Neural cell (in vitro differentiated cells): Measurements from ENCODE around the gene SLC50A1. TPM values are rescaled to one million over a fixed set of nuclear protein-coding genes. Genes with fewer than 3 reads are reported as not detected.
"Not testable (repeated sequence)": the region's sequence is repeated elsewhere in the genome, so short reads cannot be mapped to it uniquely, and the experiment has no call there.

Experiments
- H2AFZ ChIP-seq: fragments of 200-600, 300-800 bp; sonication (generic), shearing (Covaris generic); 2 replicates; pipeline ENCODE4 v1.6.0; 2014; ENCODE audit warnings: low read depth, mild to moderate bottlenecking, antibody characterized with exemption, low read length, moderate library complexity
- H3F3A ChIP-seq: fragments of 200-600 bp; shearing (Covaris generic); 2 replicates; pipeline ENCODE4 v1.6.1; 2016; ENCODE audit warnings: mild to moderate bottlenecking, moderate library complexity, mixed read lengths, antibody characterized with exemption, low read length; ENCODE audit not compliant: insufficient read depth, poor library complexity, severe bottlenecking
- H3K27ac ChIP-seq: fragments of 200-600, 300-800 bp; sonication (generic), shearing (Covaris generic); 2 replicates; pipeline ENCODE4 v1.5.1; 2014; ENCODE audit warnings: mild to moderate bottlenecking, low read length, moderate library complexity
- H3K27me3 ChIP-seq: fragments of 300-800, 200-600 bp; sonication (generic), shearing (Covaris generic); 2 replicates; pipeline ENCODE4 v1.6.0; 2014; ENCODE audit warnings: mild to moderate bottlenecking, low read depth, low read length, moderate library complexity; ENCODE audit not compliant: insufficient read depth
- H3K36me3 ChIP-seq: fragments of 300-800, 200-600 bp; sonication (generic), shearing (Covaris generic); 2 replicates; pipeline ENCODE4 v1.5.1; 2014; ENCODE audit warnings: mild to moderate bottlenecking, antibody characterized with exemption, low read length, moderate library complexity; ENCODE audit not compliant: insufficient read depth
- H3K4me2 ChIP-seq: fragments of 300-800, 200-600 bp; sonication (generic), shearing (Covaris generic); 2 replicates; pipeline ENCODE4 v1.6.0; 2014; ENCODE audit warnings: mild to moderate bottlenecking, low read length
- H3K4me3 ChIP-seq: fragments of 300-800, 200-600 bp; sonication (generic), shearing (Covaris generic); 2 replicates; pipeline ENCODE4 v1.5.1; 2014; ENCODE audit warnings: mild to moderate bottlenecking, low read length, moderate library complexity
- H3K79me2 ChIP-seq: fragments of 200-600 bp; shearing (Covaris generic); replicated peaks from 2 replicates; pipeline ENCODE4 v1.6.0; 2014; ENCODE audit warnings: mild to moderate bottlenecking, low read length, moderate library complexity; ENCODE audit not compliant: insufficient read depth
- H3K9ac ChIP-seq: fragments of 300-800, 200-600 bp; sonication (generic), shearing (Covaris generic); 2 replicates; pipeline ENCODE4 v1.6.1; 2016; ENCODE audit warnings: mild to moderate bottlenecking, low read length, mixed read lengths
- H3K9me2 ChIP-seq: fragments of 200-600 bp; shearing (Covaris generic); 2 replicates; pipeline ENCODE4 v1.6.1; 2016; ENCODE audit warnings: mild to moderate bottlenecking, low read length, mixed read lengths; ENCODE audit not compliant: insufficient read depth
- H3K9me3 ChIP-seq: fragments of 200-600, 300-800 bp; sonication (generic), shearing (Covaris generic); 2 replicates; pipeline ENCODE4 v1.6.1; 2016; ENCODE audit warnings: mild to moderate bottlenecking, mixed run types, low read length, moderate library complexity, mixed read lengths
- H4K20me1 ChIP-seq: fragments of 200-600 bp; shearing (Covaris generic); 2 replicates; pipeline ENCODE4 v1.6.1; 2016; ENCODE audit warnings: mild to moderate bottlenecking, mixed run types; ENCODE audit not compliant: insufficient read depth
- EP300 ChIP-seq: fragments of 450-650 bp; conservative IDR thresholded peaks from 2 replicates; pipeline ENCODE4 v1.6.1; 2014; ENCODE audit warnings: antibody characterized with exemption, mild to moderate bottlenecking, moderate library complexity; ENCODE audit not compliant: poor library complexity, severe bottlenecking
- EZH2 ChIP-seq: fragments of 200-600, 300-800 bp; shearing (Covaris generic), sonication (generic); IDR thresholded peaks from 2 replicates; pipeline ENCODE4 v1.6.1; 2014; ENCODE audit warnings: antibody characterized with exemption, low read length, borderline replicate concordance, mild to moderate bottlenecking; ENCODE audit not compliant: insufficient read depth, poor library complexity, severe bottlenecking
- MXI1 ChIP-seq: fragments of 450-650 bp; conservative IDR thresholded peaks from 2 replicates; pipeline ENCODE4 v1.6.1; 2014; ENCODE audit warnings: antibody characterized with exemption, mild to moderate bottlenecking; ENCODE audit not compliant: poor library complexity, severe bottlenecking
- POLR2AphosphoS5 ChIP-seq: IDR thresholded peaks from 2 replicates; pipeline ENCODE4 v1.6.1; 2012
- RAD21 ChIP-seq: fragments of 450-650 bp; conservative IDR thresholded peaks from 2 replicates; pipeline ENCODE4 v1.6.1; 2014; ENCODE audit warnings: antibody characterized with exemption, mild to moderate bottlenecking, moderate library complexity
- SMC3 ChIP-seq: fragments of 450-650 bp; conservative IDR thresholded peaks from 2 replicates; pipeline ENCODE4 v1.6.1; 2014; ENCODE audit warnings: antibody characterized with exemption, mild to moderate bottlenecking, moderate library complexity; ENCODE audit not compliant: poor library complexity
- TAF1 ChIP-seq: IDR thresholded peaks from 2 replicates; pipeline ENCODE4 v1.6.1; 2012; ENCODE audit warnings: low read depth
- polyA plus RNA-seq: library from polyadenylated mRNA; depleted of rRNA; stranded (reverse); fragments of >200 nt; gene quantifications from 2 replicates; pipeline ENCODE4 v1.2.3, GENCODE V29; 2014
- TF ChIP-seq, protein P1 (sequence below): fragments of 450-650 bp; IDR thresholded peaks from 2 replicates; pipeline ENCODE4 v1.5.1; 2014; ENCODE audit warnings: antibody characterized with exemption, mild to moderate bottlenecking, moderate library complexity; ENCODE audit not compliant: poor library complexity, severe bottlenecking
- TF ChIP-seq, protein P2 (sequence below): IDR thresholded peaks from 2 replicates; pipeline ENCODE4 v1.6.1; 2012; ENCODE audit warnings: borderline replicate concordance

SLC50A1 gene
- polyA plus RNA-seq, 1 donor from 2014 or later: 12.6 TPM

DNA sequence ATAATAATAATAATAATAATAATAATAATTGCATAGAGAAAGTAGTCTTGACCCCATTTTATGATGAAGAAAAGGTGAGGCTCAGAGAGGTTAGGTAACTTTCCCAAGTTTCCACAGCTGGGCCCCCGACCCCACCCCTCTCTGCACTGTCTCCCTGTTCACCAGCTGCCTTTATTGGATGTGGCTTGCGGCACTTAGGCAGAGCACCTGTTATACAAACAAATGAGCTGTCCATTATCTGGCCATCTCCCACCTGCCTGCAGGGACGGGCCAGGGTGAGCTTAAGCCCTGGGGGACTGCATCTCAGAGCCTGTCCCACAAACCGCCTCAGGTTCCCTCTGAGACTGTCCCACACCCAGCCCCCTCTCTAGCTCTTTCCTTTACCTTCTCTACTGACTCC lies 18.0 kb upstream of the SLC50A1 start:
- H3F3A ChIP-seq: no peaks in the 10 kb centered on the region
- H3K79me2 ChIP-seq: no peaks in the 10 kb centered on the region
- H3K27me3 ChIP-seq: no peaks in the 10 kb centered on the region
- no peaks in the 10 kb centered on the region for H4K20me1 ChIP-seq
- H3K9me3 ChIP-seq: no peaks in the 10 kb centered on the region
- no peak overlapping the region for H3K4me3 ChIP-seq
- TF ChIP-seq RAD21 (no peak), EZH2 (no peak), EP300 (no peak), SMC3 (no peak), POLR2AphosphoS5 (no peak), MXI1 (no peak), TAF1 (no peak)
- TF ChIP-seq, protein P1, sequence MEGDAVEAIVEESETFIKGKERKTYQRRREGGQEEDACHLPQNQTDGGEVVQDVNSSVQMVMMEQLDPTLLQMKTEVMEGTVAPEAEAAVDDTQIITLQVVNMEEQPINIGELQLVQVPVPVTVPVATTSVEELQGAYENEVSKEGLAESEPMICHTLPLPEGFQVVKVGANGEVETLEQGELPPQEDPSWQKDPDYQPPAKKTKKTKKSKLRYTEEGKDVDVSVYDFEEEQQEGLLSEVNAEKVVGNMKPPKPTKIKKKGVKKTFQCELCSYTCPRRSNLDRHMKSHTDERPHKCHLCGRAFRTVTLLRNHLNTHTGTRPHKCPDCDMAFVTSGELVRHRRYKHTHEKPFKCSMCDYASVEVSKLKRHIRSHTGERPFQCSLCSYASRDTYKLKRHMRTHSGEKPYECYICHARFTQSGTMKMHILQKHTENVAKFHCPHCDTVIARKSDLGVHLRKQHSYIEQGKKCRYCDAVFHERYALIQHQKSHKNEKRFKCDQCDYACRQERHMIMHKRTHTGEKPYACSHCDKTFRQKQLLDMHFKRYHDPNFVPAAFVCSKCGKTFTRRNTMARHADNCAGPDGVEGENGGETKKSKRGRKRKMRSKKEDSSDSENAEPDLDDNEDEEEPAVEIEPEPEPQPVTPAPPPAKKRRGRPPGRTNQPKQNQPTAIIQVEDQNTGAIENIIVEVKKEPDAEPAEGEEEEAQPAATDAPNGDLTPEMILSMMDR: no peak
- TF ChIP-seq, protein P2, sequence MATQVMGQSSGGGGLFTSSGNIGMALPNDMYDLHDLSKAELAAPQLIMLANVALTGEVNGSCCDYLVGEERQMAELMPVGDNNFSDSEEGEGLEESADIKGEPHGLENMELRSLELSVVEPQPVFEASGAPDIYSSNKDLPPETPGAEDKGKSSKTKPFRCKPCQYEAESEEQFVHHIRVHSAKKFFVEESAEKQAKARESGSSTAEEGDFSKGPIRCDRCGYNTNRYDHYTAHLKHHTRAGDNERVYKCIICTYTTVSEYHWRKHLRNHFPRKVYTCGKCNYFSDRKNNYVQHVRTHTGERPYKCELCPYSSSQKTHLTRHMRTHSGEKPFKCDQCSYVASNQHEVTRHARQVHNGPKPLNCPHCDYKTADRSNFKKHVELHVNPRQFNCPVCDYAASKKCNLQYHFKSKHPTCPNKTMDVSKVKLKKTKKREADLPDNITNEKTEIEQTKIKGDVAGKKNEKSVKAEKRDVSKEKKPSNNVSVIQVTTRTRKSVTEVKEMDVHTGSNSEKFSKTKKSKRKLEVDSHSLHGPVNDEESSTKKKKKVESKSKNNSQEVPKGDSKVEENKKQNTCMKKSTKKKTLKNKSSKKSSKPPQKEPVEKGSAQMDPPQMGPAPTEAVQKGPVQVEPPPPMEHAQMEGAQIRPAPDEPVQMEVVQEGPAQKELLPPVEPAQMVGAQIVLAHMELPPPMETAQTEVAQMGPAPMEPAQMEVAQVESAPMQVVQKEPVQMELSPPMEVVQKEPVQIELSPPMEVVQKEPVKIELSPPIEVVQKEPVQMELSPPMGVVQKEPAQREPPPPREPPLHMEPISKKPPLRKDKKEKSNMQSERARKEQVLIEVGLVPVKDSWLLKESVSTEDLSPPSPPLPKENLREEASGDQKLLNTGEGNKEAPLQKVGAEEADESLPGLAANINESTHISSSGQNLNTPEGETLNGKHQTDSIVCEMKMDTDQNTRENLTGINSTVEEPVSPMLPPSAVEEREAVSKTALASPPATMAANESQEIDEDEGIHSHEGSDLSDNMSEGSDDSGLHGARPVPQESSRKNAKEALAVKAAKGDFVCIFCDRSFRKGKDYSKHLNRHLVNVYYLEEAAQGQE: no peak
- H3K36me3 ChIP-seq: no peaks in the 10 kb centered on the region
- H3K4me2 ChIP-seq: no peak overlapping the region
- H3K27ac ChIP-seq: no peak overlapping the region
- H2AFZ ChIP-seq: no peak overlapping the region
- H3K9ac ChIP-seq: no peak overlapping the region
- no peaks in the 10 kb centered on the region for H3K9me2 ChIP-seq

DNA sequence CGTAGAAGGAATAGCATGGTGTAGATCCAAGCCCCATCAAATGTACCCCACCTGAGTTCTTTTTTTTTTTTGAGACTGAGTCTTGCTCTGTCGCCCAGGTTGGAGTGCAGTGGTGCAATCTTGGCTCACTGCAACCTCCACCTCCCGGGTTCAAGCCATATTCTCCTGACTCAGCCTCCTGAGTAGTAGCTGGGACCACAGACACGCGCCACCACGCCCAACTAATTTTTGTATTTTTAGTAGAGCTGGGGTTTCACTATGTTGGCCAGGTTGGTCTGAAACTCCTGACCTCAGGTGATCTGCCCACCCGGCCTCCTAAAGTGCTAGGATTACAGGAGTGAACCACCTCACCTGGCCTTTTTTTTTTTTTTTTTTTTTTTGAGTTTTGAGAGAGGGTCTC lies 17.6 kb upstream of the SLC50A1 start:
- H3K27ac ChIP-seq, H3K4me3 ChIP-seq, H4K20me1 ChIP-seq, H3K9me2 ChIP-seq, H3F3A ChIP-seq, H3K27me3 ChIP-seq, H3K9ac ChIP-seq, H2AFZ ChIP-seq, H3K79me2 ChIP-seq, H3K9me3 ChIP-seq, H3K36me3 ChIP-seq, H3K4me2 ChIP-seq: not testable (repeated sequence)

DNA sequence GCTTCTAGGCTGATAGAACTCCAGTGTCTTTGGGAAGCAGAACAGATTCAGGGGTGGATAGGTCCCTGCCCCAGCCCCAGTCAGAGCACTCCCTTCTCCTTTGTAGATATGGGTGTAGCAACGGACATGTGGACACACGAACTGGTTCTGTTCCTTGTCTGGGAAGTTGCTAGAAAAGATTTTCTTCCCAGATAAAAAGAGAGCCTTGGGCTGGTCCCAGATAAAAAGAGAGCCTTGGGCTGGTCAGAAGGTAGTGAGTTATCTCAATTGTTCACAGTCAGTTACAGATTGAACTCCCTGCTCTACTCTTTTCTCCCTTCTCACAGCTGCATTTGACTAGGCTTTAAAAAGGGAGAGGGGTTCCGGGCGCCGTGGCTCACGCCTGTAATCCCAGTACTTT lies 15.4 kb upstream of the SLC50A1 start:
- Histone ChIP-seq H3K79me2 (no peaks in the 10 kb centered on the region), H3K9me3 (no peaks in the 10 kb centered on the region), H3K27ac (no peak overlapping the region), H3K9ac (no peak overlapping the region), H3K4me2 (no peak overlapping the region), H2AFZ (no peak overlapping the region), H3K36me3 (no peaks in the 10 kb centered on the region), H4K20me1 (no peaks in the 10 kb centered on the region), H3K4me3 (no peak overlapping the region), H3K27me3 (peaks cover 10% of the 10 kb centered on the region), H3K9me2 (no peaks in the 10 kb centered on the region), H3F3A (no peaks in the 10 kb centered on the region)
- TF ChIP-seq POLR2AphosphoS5 (no peak), MXI1 (no peak), TAF1 (no peak), RAD21 (no peak), SMC3 (no peak), EZH2 (no peak), EP300 (no peak)
- TF ChIP-seq, protein P2: no peak
- TF ChIP-seq, protein P1: no peak
